H1 (cell line): ENCODE measurements around the gene BOK. TPM values are rescaled to one million over a fixed set of nuclear protein-coding genes. Genes with fewer than 3 reads are reported as not detected.

ENCODE experiments used
- CEBPB ChIP-seq: IDR thresholded peaks from 2 replicates; pipeline ENCODE4 v1.6.1; 2012; ENCODE audit warnings: low read depth, low read length
- EZH2 ChIP-seq: fragments of 200-600 bp; sonication (generic); IDR thresholded peaks from 2 replicates; pipeline ENCODE4 v1.7.1; 2012; ENCODE audit warnings: low read depth, mild to moderate bottlenecking, moderate library complexity, low read length, inconsistent platforms; ENCODE audit not compliant: severe bottlenecking
- HDAC6 ChIP-seq: IDR thresholded peaks from one replicate; pipeline ENCODE4 v1.7.1; 2012; ENCODE audit warnings: low read depth, mild to moderate bottlenecking, inconsistent platforms, low read length, moderate library complexity
- POLR2A ChIP-seq, 2 experiments: IDR thresholded peaks; 1 replicate in 1 of 2; 2 replicates in 1 of 2; pipeline ENCODE4 v1.6.1; 2011; ENCODE audit warnings: low read depth in 2 of 2, low read length in 2 of 2, mild to moderate bottlenecking in 2 of 2; ENCODE audit errors: control extremely low read depth in 1 of 2
- YY1 ChIP-seq: IDR thresholded peaks from 2 replicates; pipeline ENCODE4 v1.6.1; 2011; ENCODE audit warnings: low read depth, mild to moderate bottlenecking, low read length
- polyA plus RNA-seq, 7 experiments: library from polyadenylated mRNA; depleted of rRNA in 3 of 7; stranded (reverse) in 5 of 7; unstranded in 2 of 7; fragments of >200 nt in 5 of 7; fragments of 200-250 nt in 2 of 7; gene quantifications; 1 replicate in 5 of 7; 2 replicates in 1 of 7; 4 replicates in 1 of 7; pipeline versions ENCODE4 v1.2.1 to v1.2.3, GENCODE V29; 2011 to 2013; ENCODE audit warnings: missing spikeins in 2 of 7, mixed read lengths in 2 of 7
- total RNA-seq: library from RNA; stranded (reverse); fragmentation: NEBNext Ultra II Directional; extraction: Animal tissue kit (Norgen Biotek cat#: 25700); gene quantifications from 2 replicates; pipeline ENCODE4 v1.2.1, GENCODE V29; 2021

The BOK gene
- total and polyA plus RNA-seq, 2 of the 8 experiments (the other 6 are each of a cell fraction or from before 2014, with no cell fraction given) = 33.7 to 37.6 TPM

DNA sequence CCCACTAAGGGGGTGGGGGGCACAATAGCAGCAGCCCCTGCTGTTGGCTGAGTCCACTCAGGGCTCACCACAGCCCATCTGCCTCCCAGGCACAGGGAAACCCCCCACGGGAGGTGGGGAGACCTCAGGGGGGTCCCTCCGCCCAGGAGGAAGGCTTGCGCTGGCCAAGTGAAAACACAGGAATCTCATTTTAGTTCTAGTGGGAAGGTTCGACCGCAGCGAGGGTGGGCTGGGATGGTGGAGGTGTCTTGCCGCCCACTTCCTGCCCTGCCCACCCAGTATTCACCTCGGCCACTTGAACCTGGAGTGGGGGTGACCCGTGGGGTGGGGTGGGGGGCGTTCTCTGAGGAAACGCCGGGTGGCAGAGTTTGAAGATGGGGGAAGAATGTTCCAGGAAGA lies 6.9 kb upstream of the BOK start (continued):
- TF ChIP-seq YY1 (no peak), EZH2 (no peak), POLR2A (IDR thresholded peaks at IDR 0.05; ENCODE audit: control extremely low read depth in 1 of 2, low read depth in 2 of 2, low read length in 2 of 2) (no peak), HDAC6 (no peak), CEBPB (no peak)
- TF ChIP-seq, all 59 proteins: peak for 0
